Hepatocyte (in vitro differentiated cells): Measurements from ENCODE around the gene ARSD. TPM values are rescaled to one million over a fixed set of nuclear protein-coding genes. Genes with fewer than 3 reads are reported as not detected.

ENCODE experiments used
- DNase-seq: peaks from one replicate; pipeline ENCODE4 v3.0.0-alpha.2; 2016; ENCODE audit warnings: low spot score
- H2AFZ ChIP-seq: fragments of 200-600 bp; sonication (generic); 2 replicates; pipeline ENCODE4 v1.6.0; 2016; ENCODE audit warnings: antibody characterized with exemption, mild to moderate bottlenecking
- H3K27ac ChIP-seq: fragments of 200-600 bp; sonication (generic); 2 replicates; pipeline ENCODE4 v1.5.1; 2016; ENCODE audit warnings: mild to moderate bottlenecking
- H3K27me3 ChIP-seq: fragments of 200-600 bp; sonication (generic); 2 replicates; pipeline ENCODE4 v1.6.1; 2016
- H3K36me3 ChIP-seq: fragments of 200-600 bp; sonication (generic); replicated peaks from 2 replicates; pipeline ENCODE4 v1.5.1; 2016; ENCODE audit warnings: low read depth; ENCODE audit not compliant: insufficient read depth
- H3K4me1 ChIP-seq: fragments of 200-600 bp; sonication (generic); 2 replicates; pipeline ENCODE4 v1.5.1; 2016; ENCODE audit warnings: mild to moderate bottlenecking, moderate library complexity; ENCODE audit not compliant: insufficient read depth
- H3K4me2 ChIP-seq: fragments of 200-600 bp; sonication (generic); 2 replicates; pipeline ENCODE4 v1.6.0; 2016
- H3K4me3 ChIP-seq: fragments of 200-600 bp; sonication (generic); 2 replicates; pipeline ENCODE4 v1.5.1; 2016; ENCODE audit warnings: mild to moderate bottlenecking
- H3K79me2 ChIP-seq: fragments of 200-600 bp; sonication (generic); 2 replicates; pipeline ENCODE4 v1.6.0; 2017; ENCODE audit warnings: mild to moderate bottlenecking
- H3K9me2 ChIP-seq: fragments of 200-600 bp; sonication (generic); replicated peaks from 2 replicates; pipeline ENCODE4 v1.6.0; 2017; ENCODE audit warnings: mild to moderate bottlenecking; ENCODE audit not compliant: insufficient read depth
- H3K9me3 ChIP-seq: fragments of 200-600 bp; sonication (generic); 2 replicates; pipeline ENCODE4 v1.5.1; 2016; ENCODE audit warnings: low read depth, mild to moderate bottlenecking
- H4K20me1 ChIP-seq: fragments of 200-600 bp; sonication (generic); 2 replicates; pipeline ENCODE4 v1.6.0; 2016; ENCODE audit warnings: mild to moderate bottlenecking; ENCODE audit not compliant: insufficient read depth, poor library complexity, severe bottlenecking
- CTCF ChIP-seq: fragments of 200-600 bp; sonication (generic); IDR thresholded peaks from 2 replicates; pipeline ENCODE4 v1.5.1; 2016; ENCODE audit warnings: antibody characterized with exemption, mild to moderate bottlenecking; ENCODE audit not compliant: poor library complexity
- EZH2 ChIP-seq: fragments of 200-600 bp; sonication (generic); IDR thresholded peaks from 2 replicates; pipeline ENCODE4 v1.6.1; 2016; ENCODE audit warnings: antibody characterized with exemption, mild to moderate bottlenecking, borderline replicate concordance
- EZH2phosphoT487 ChIP-seq: fragments of 200-600 bp; sonication (generic); IDR thresholded peaks from one replicate; pipeline ENCODE4 v1.6.1; 2018; ENCODE audit warnings: antibody characterized with exemption, mild to moderate bottlenecking, low read depth, moderate library complexity; ENCODE audit not compliant: unreplicated experiment, severe bottlenecking
- WGBS: methylation state at CpG from one replicate; pipeline ENCODE4 v1.1.6; 2016; ENCODE audit warnings: low lambda C conversion rate; ENCODE audit errors: missing lambda C conversion rate; 5-methylcytosine and 5-hydroxymethylcytosine counted together
- polyA plus RNA-seq: library from polyadenylated mRNA; unstranded; fragments of >200 nt; fragmentation: Nextera tagmentation; extraction: Ambion mirVana; gene quantifications from 2 replicates; pipeline ENCODE4 v1.2.1, GENCODE V29; 2016
- total RNA-seq: library from RNA; depleted of rRNA; stranded (reverse); fragments of >200 nt; gene quantifications from 2 replicates; pipeline ENCODE4 v1.2.3, GENCODE V29; 2014

ARSD gene
- total and polyA plus RNA-seq, 2 experiments from 2014 or later: 25.0 to 32.9 TPM

- WGBS: 88% methylated on average over 1 of the region's 1 CpG
- H4K20me1 ChIP-seq: no peaks in the 10 kb centered on the region
- no peaks in the 10 kb centered on the region for H3K4me1 ChIP-seq
Observed at GRCh38 chrX:2859197-2859797, 69.8 kb downstream of the ARSD start.

GRCh38 chrX:2857566-2857965 lies 71.6 kb downstream of the ARSD start:
- Histone ChIP-seq H3K27me3 (no peaks in the 10 kb centered on the region), H3K27ac (no peak overlapping the region), H3K9me3 (no peaks in the 10 kb centered on the region), H3K4me1 (no peaks in the 10 kb centered on the region), H3K4me2 (no peak overlapping the region), H3K36me3 (peaks cover 6% of the 10 kb centered on the region), H4K20me1 (no peaks in the 10 kb centered on the region), H3K9me2 (no peaks in the 10 kb centered on the region), H3K4me3 (no peak overlapping the region), H3K79me2 (no peaks in the 10 kb centered on the region), H2AFZ (no peak overlapping the region)
- 92% methylated on average over 3 of the region's 3 CpGs for WGBS
- DNase-seq: no peak
- TF ChIP-seq EZH2phosphoT487 (no peak), EZH2 (no peak), CTCF (no peak)

More at GRCh38 chrX:2859197-2859797, 69.8 kb downstream of the ARSD start:
- no peaks in the 10 kb centered on the region for H3K27me3 ChIP-seq
- no peak for DNase-seq
- TF ChIP-seq CTCF (no peak), EZH2phosphoT487 (no peak), EZH2 (no peak)
- H3K36me3 ChIP-seq: peaks cover 6% of the 10 kb centered on the region
- H2AFZ ChIP-seq: no peak overlapping the region
- H3K4me2 ChIP-seq: no peak overlapping the region
- H3K79me2 ChIP-seq: no peaks in the 10 kb centered on the region
- no peak overlapping the region for H3K27ac ChIP-seq
- H3K4me3 ChIP-seq: no peak overlapping the region
- H3K9me3 ChIP-seq: no peaks in the 10 kb centered on the region
- H3K9me2 ChIP-seq: no peaks in the 10 kb centered on the region

DNA sequence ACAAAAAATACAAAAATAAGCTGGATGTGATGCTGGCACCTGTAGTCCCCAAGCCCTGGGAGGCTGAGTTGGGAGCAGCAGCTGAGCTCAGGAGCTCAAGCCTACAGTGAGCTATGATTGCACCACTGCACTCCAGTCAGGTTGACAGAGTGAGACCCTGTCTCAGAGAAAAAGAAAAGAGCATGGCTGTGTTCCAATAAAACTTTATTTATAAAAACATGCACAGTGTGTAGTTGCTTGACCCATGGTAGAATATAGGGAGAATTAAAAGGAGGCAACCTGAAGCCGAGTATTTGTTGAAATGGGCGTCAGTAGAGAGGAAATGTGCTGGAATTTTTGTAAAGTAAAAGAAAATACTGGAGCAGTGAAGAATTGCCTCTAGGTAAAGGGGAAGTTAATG lies 73.4 kb downstream of the ARSD start:
- no peak for TF ChIP-seq EZH2phosphoT487
- no peaks in the 10 kb centered on the region for H3K4me1 ChIP-seq
- H2AFZ ChIP-seq: no peak overlapping the region
- H3K27me3 ChIP-seq: no peaks in the 10 kb centered on the region
- H3K9me2 ChIP-seq: no peaks in the 10 kb centered on the region
- no peaks in the 10 kb centered on the region for H3K36me3 ChIP-seq
- no peaks in the 10 kb centered on the region for H3K79me2 ChIP-seq
- WGBS: 100% methylated on average over 2 of the region's 2 CpGs
- H3K9me3 ChIP-seq: no peaks in the 10 kb centered on the region
- H3K4me3 ChIP-seq: no peak overlapping the region
- DNase-seq: no peak
- H4K20me1 ChIP-seq: no peaks in the 10 kb centered on the region
- no peak overlapping the region for H3K27ac ChIP-seq
- H3K4me2 ChIP-seq: no peak overlapping the region

- Histone ChIP-seq H3K4me1 (no peaks in the 10 kb centered on the region), H3K9me2 (no peaks in the 10 kb centered on the region), H3K27ac (no peak overlapping the region), H3K79me2 (no peaks in the 10 kb centered on the region), H4K20me1 (no peaks in the 10 kb centered on the region), H2AFZ (no peak overlapping the region), H3K27me3 (no peaks in the 10 kb centered on the region), H3K4me2 (no peak overlapping the region), H3K4me3 (no peak overlapping the region), H3K36me3 (no peaks in the 10 kb centered on the region), H3K9me3 (no peaks in the 10 kb centered on the region)
- TF ChIP-seq EZH2phosphoT487 (no peak), CTCF (no peak), EZH2 (no peak)
- 97% methylated on average over 21 of the region's 21 CpGs for WGBS
- DNase-seq: no peak
Observed at GRCh38 chrX:2854918-2855317, 74.2 kb downstream of the ARSD start.

Other genes with a start within 250 kb of the ARSD start
- 329 and 362 TPM in 2 replicates for gene CD99, start 238.0 kb downstream of the ARSD start, total RNA-seq
- gene CD99, start 238.0 kb downstream of the ARSD start, polyA plus RNA-seq: 565 and 637 TPM in 2 replicates
- gene XG, start 177.3 kb downstream of the ARSD start, total RNA-seq: 0.12 and 0.53 TPM in 2 replicates
- 0.15 and 0.64 TPM in 2 replicates for gene XG, start 177.3 kb downstream of the ARSD start, polyA plus RNA-seq
- gene GYG2, start 100.4 kb downstream of the ARSD start, total RNA-seq: 41.4 and 41.7 TPM in 2 replicates
- 35.8 and 44.3 TPM in 2 replicates for gene GYG2, start 100.4 kb downstream of the ARSD start, polyA plus RNA-seq
- 0.08 TPM in 1 of 2 replicates, not detected in the other for gene ARSH, start 77.2 kb upstream of the ARSD start, total RNA-seq
- not detected in 2 replicates for gene ARSH, start 77.2 kb upstream of the ARSD start, polyA plus RNA-seq
- gene ARSF, start 112.1 kb upstream of the ARSD start, total RNA-seq: 0.73 and 0.80 TPM in 2 replicates
- gene ARSF, start 112.1 kb upstream of the ARSD start, polyA plus RNA-seq: 0.69 and 2.2 TPM in 2 replicates